HCT116 (cell line): Measurements from ENCODE around the gene PPP1R3G. TPM values are rescaled to one million over a fixed set of nuclear protein-coding genes. Genes with fewer than 3 reads are reported as not detected.

Experiments
- ATAC-seq: fragments of 200-7000 bp; cut with Tn5 transposase; 2 replicates; pipeline ENCODE4 v1.9.1; 2020; ENCODE audit warnings: mild to moderate bottlenecking, moderate library complexity
- BruUV-seq: library from RNA; stranded (reverse); fragments of 400-500 nt; replicated peaks from 2 replicates; lab custom pipeline; 2021; lab: Mats Ljungman, UMichigan
- CTCF ChIA-PET: fragments of 300-600 bp; sonication (Branson Sonifier 250); formaldehyde crosslinking; loops from one replicate; lab custom pipeline; 2021; ENCODE audit warnings: antibody characterized with exemption; lab: Charles Lee
- POLR2A ChIA-PET: fragments of 300-600, 350-600 bp; sonication (Branson Sonifier 250); formaldehyde crosslinking; loops from one replicate; lab custom pipeline; 2021; ENCODE audit warnings: antibody characterized with exemption; lab: Charles Lee
- RAD21 ChIA-PET, 2 experiments: fragments of 300-600 bp; sonication (Branson Sonifier 250); formaldehyde crosslinking; loops; one replicate each; lab custom pipeline; 2023; ENCODE audit warnings: low total read pairs in 2 of 2; ENCODE audit not compliant: uncharacterized antibody in 2 of 2, unreplicated experiment in 2 of 2, low non-redundant PET in 1 of 2; lab: Charles Lee
- DNase-seq: peaks from one replicate; pipeline ENCODE4 v3.0.0-alpha.2; 2010; ENCODE audit warnings: low read depth, low spot score
- H2AFZ ChIP-seq: fragments of 200-600 bp; shearing (Covaris generic), sonication (generic); 2 replicates; pipeline ENCODE4 v1.6.1; 2017; ENCODE audit warnings: low read depth, mixed run types, mixed read lengths, antibody characterized with exemption, low read length; ENCODE audit not compliant: poor library complexity, severe bottlenecking
- H3K27ac ChIP-seq: 2 replicates; pipeline ENCODE4 v1.5.1; 2012; ENCODE audit warnings: low read depth, low read length
- H3K27me3 ChIP-seq: fragments of 200-600 bp; sonication (generic); 2 replicates; pipeline ENCODE4 v1.6.1; 2016; ENCODE audit warnings: mixed run types, low read length, mixed read lengths; ENCODE audit not compliant: insufficient read depth
- H3K36me3 ChIP-seq, 2 experiments: fragments of 200-500 bp in 1 of 2; fragments of 200-600 bp in 1 of 2; sonication (Bioruptor generic) in 1 of 2; sonication (generic) in 1 of 2; 2 replicates each; pipeline versions ENCODE4 v1.5.1 to v1.6.1; 2014 to 2016; ENCODE audit warnings: low read length in 2 of 2, inconsistent platforms in 1 of 2, mixed read lengths in 1 of 2, mixed run types in 1 of 2; ENCODE audit not compliant: insufficient read depth in 2 of 2, control insufficient read depth in 1 of 2
- H3K4me1 ChIP-seq, 2 experiments: fragments of 200-600 bp in 1 of 2; sonication (generic) in 1 of 2; 2 replicates each; pipeline versions ENCODE4 v1.5.1 to v1.6.1; 2012 to 2017; ENCODE audit warnings: low read length in 2 of 2, inconsistent platforms in 1 of 2, mild to moderate bottlenecking in 1 of 2, mixed read lengths in 1 of 2, mixed run types in 1 of 2, moderate library complexity in 1 of 2; ENCODE audit not compliant: insufficient read depth in 2 of 2, control insufficient read depth in 1 of 2
- H3K4me2 ChIP-seq: fragments of 200-600 bp; sonication (generic); 2 replicates; pipeline ENCODE4 v1.6.1; 2017; ENCODE audit warnings: mixed run types, low read length, mixed read lengths
- H3K4me3 ChIP-seq, 2 experiments: fragments of 200-600 bp in 1 of 2; sonication (generic) in 1 of 2; replicated peaks in 1 of 2; 2 replicates each; pipeline ENCODE4 v1.5.1; 2011 to 2016; ENCODE audit warnings: low read length in 2 of 2, control low read depth in 1 of 2, low read depth in 1 of 2, mild to moderate bottlenecking in 1 of 2, mixed read lengths in 1 of 2, mixed run types in 1 of 2
- H3K79me2 ChIP-seq: fragments of 200-600 bp; sonication (generic); 2 replicates; pipeline ENCODE4 v1.6.1; 2017; ENCODE audit warnings: mild to moderate bottlenecking, mixed run types, low read length, moderate library complexity, mixed read lengths; ENCODE audit not compliant: insufficient read depth
- H3K9ac ChIP-seq: fragments of 200-600 bp; sonication (generic); 2 replicates; pipeline ENCODE4 v1.6.1; 2016; ENCODE audit warnings: low read length, mixed read lengths
- H3K9me2 ChIP-seq: fragments of 200-600 bp; sonication (generic), shearing (Covaris generic); 2 replicates; pipeline ENCODE4 v1.6.1; 2017; ENCODE audit warnings: mixed run types, mild to moderate bottlenecking, moderate library complexity; ENCODE audit not compliant: insufficient read depth
- H3K9me3 ChIP-seq, 2 experiments: fragments of 200-500 bp in 1 of 2; fragments of 200-600 bp in 1 of 2; sonication (Bioruptor generic) in 1 of 2; sonication (generic) in 1 of 2; 2 replicates each; pipeline ENCODE4 v1.6.1; 2014 to 2017; ENCODE audit warnings: low read length in 2 of 2, mixed read lengths in 2 of 2, inconsistent platforms in 1 of 2, low read depth in 1 of 2, mild to moderate bottlenecking in 1 of 2, mixed run types in 1 of 2, moderate library complexity in 1 of 2; ENCODE audit not compliant: control insufficient read depth in 1 of 2, insufficient read depth in 1 of 2
- H4K20me1 ChIP-seq: fragments of 200-600 bp; sonication (generic), shearing (Covaris generic); 2 replicates; pipeline ENCODE4 v1.6.1; 2017; ENCODE audit warnings: mixed run types, mild to moderate bottlenecking, moderate library complexity; ENCODE audit not compliant: insufficient read depth
- CEBPB ChIP-seq: IDR thresholded peaks from 2 replicates; pipeline ENCODE4 v1.6.1; 2012; ENCODE audit warnings: low read depth
- EZH2 ChIP-seq: fragments of 200-600 bp; sonication (generic); IDR thresholded peaks from 2 replicates; pipeline ENCODE4 v1.6.1; 2017; ENCODE audit warnings: antibody characterized with exemption, mixed run types
- EZH2phosphoT487 ChIP-seq: fragments of 200-600 bp; IDR thresholded peaks from 2 replicates; pipeline ENCODE4 v1.6.1; 2018; ENCODE audit warnings: antibody characterized with exemption, borderline replicate concordance
- FOSL1 ChIP-seq: IDR thresholded peaks from 2 replicates; pipeline ENCODE4 v1.6.1; 2012; ENCODE audit warnings: low read depth
- POLR2A ChIP-seq: IDR thresholded peaks from 2 replicates; pipeline ENCODE4 v1.7.0; 2011; ENCODE audit warnings: borderline replicate concordance; ENCODE audit not compliant: insufficient read depth, insufficient read length; ENCODE audit errors: extremely low read depth
- REST ChIP-seq: IDR thresholded peaks from 2 replicates; pipeline ENCODE4 v1.6.1; 2012; ENCODE audit warnings: low read depth
- SRF ChIP-seq: IDR thresholded peaks from 2 replicates; pipeline ENCODE4 v1.6.1; 2012; ENCODE audit warnings: low read depth
- ZFX ChIP-seq: fragments of 450-650 bp; IDR thresholded peaks from 2 replicates; pipeline ENCODE4 v1.6.1; 2017
- ZNF274 ChIP-seq: fragments of 200-500 bp; sonication (Bioruptor generic); IDR thresholded peaks from 2 replicates; pipeline ENCODE4 v1.6.1; 2014; ENCODE audit warnings: mild to moderate bottlenecking, low read depth, low read length, inconsistent platforms
- intact Hi-C: fragments of 100-400 bp; cut with micrococcal nuclease; formaldehyde crosslinking; loops from 2 replicates; pipeline ENCODE4 v1.10.0; 2022
- total RNA-seq: library from RNA; stranded (reverse); gene quantifications from one replicate; pipeline ENCODE4 v1.2.1, GENCODE V29; 2021; ENCODE audit not compliant: unreplicated experiment

PPP1R3G gene
- total RNA-seq, 1 experiment from 2014 or later = 0.27 TPM

GRCh38 chr6:5105146-5105545, 20.0 kb downstream of the PPP1R3G start:
- H3K79me2 ChIP-seq = no peaks in the 10 kb centered on the region
- H4K20me1 ChIP-seq = no peaks in the 10 kb centered on the region
- H3K4me1 ChIP-seq = no peaks in the 10 kb centered on the region
- no peaks in the 10 kb centered on the region for H3K9me2 ChIP-seq
- POLR2A ChIA-PET = no interaction called here
- no peak for ATAC-seq
- no peak overlapping the region for H3K4me3 ChIP-seq
- RAD21 ChIA-PET = no interaction called here
- no peaks in the 10 kb centered on the region for H3K36me3 ChIP-seq
- intact Hi-C loops = no loop called here
- no peaks in the 10 kb centered on the region for H3K9me3 ChIP-seq
- no peaks in the 10 kb centered on the region for H3K27me3 ChIP-seq
- no TSS peak for BruUV-seq
- no peak overlapping the region for H3K4me2 ChIP-seq
- H3K27ac ChIP-seq = no peak overlapping the region
- H3K9ac ChIP-seq = no peak overlapping the region
- TF ChIP-seq CEBPB = no peak
- TF ChIP-seq EZH2 = no peak
- no peak for TF ChIP-seq REST
- TF ChIP-seq ZNF274 = no peak
- no peak for TF ChIP-seq SRF
- TF ChIP-seq FOSL1 = no peak
- CTCF ChIA-PET = interaction anchor here (1.3 kb wide), 1 partner anchor 27 kb away, joined by 3 read pairs; no protein-coding TSS in a partner anchor
- no peak for DNase-seq
- H2AFZ ChIP-seq = no peak overlapping the region

- no peak for TF ChIP-seq REST
- no peak for TF ChIP-seq CEBPB
- no peak for TF ChIP-seq EZH2phosphoT487
- TF ChIP-seq POLR2A = no peak
- TF ChIP-seq ZFX = no peak
- H3K4me3 ChIP-seq = no peak overlapping the region
- H3K4me2 ChIP-seq = no peak overlapping the region
- POLR2A ChIA-PET = no interaction called here
- H3K27me3 ChIP-seq = no peaks in the 10 kb centered on the region
- no peak for DNase-seq
- no peaks in the 10 kb centered on the region for H4K20me1 ChIP-seq
- no peaks in the 10 kb centered on the region for H3K9me3 ChIP-seq
- no peak for ATAC-seq
- no peak overlapping the region for H2AFZ ChIP-seq
- H3K4me1 ChIP-seq = peaks cover 0 to 4% of the 10 kb centered on the region in 2 experiments; a peak in 1 of 4 replicates
- H3K79me2 ChIP-seq = no peaks in the 10 kb centered on the region
- no TSS peak for BruUV-seq
- no peaks in the 10 kb centered on the region for H3K36me3 ChIP-seq
- H3K27ac ChIP-seq = no peak overlapping the region
- H3K9ac ChIP-seq = no peak overlapping the region
- CTCF ChIA-PET = no interaction called here
- intact Hi-C loops = no loop called here
- H3K9me2 ChIP-seq = no peaks in the 10 kb centered on the region
- RAD21 ChIA-PET = no interaction called here
Measured at GRCh38 chr6:5107341-5107740, 22.2 kb downstream of the PPP1R3G start.
